ENCODE results near the gene GATAD1.

DNA sequence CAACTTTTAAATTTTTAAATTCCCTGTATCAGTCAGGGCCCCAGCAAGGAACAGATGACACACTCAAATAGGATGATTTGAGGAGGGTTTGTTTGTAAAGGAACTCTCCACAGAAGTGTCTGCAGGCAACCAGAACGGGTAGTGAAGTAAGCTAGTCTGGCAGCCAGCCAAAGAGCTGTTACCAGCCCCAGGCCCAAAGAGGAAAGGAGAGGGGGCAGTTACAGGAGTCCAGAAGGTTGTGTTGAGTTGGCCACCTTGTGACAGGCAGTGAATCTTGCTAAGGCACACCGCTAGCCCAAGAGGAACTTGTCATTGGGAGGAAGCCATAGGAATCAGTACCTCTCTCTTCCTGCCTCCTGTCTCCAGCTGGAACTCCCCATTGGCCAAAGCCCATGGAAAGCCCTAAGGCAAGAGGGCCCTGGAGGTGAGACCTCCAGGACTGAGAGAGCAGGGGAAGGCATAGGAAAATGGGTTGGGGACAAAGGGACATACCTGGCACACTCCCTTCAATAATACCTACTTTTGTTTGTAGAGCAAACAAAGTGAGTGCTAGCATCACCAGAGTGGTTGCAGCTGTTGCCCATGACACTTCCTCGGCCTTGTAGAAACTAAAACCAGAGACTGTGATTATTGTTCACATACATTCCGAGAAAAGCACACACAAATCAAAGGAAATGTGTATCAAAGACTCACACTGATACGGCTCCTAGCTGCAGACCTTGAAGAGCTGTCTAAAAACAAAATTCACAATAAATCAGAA, 25.4 kb upstream of the GATAD1 start:
- TF ChIP-seq POLR2A (IDR thresholded peaks at IDR 0.05) (no peak), POLR2AphosphoS5 (IDR thresholded peaks at IDR 0.05) (no peak)
- TF ChIP-seq, protein P1, sequence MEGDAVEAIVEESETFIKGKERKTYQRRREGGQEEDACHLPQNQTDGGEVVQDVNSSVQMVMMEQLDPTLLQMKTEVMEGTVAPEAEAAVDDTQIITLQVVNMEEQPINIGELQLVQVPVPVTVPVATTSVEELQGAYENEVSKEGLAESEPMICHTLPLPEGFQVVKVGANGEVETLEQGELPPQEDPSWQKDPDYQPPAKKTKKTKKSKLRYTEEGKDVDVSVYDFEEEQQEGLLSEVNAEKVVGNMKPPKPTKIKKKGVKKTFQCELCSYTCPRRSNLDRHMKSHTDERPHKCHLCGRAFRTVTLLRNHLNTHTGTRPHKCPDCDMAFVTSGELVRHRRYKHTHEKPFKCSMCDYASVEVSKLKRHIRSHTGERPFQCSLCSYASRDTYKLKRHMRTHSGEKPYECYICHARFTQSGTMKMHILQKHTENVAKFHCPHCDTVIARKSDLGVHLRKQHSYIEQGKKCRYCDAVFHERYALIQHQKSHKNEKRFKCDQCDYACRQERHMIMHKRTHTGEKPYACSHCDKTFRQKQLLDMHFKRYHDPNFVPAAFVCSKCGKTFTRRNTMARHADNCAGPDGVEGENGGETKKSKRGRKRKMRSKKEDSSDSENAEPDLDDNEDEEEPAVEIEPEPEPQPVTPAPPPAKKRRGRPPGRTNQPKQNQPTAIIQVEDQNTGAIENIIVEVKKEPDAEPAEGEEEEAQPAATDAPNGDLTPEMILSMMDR (IDR thresholded peaks at IDR 0.05): no peak
